Endothelial cell of umbilical vein (primary cell): ENCODE data around the gene LRCH1. TPM values are rescaled to one million over a fixed set of nuclear protein-coding genes. Genes with fewer than 3 reads are reported as not detected.

ENCODE experiments used
- BruUV-seq: library from RNA; stranded (reverse); fragments of 400-500 nt; replicated peaks from 2 replicates; lab custom pipeline; 2021; lab: Mats Ljungman, UMichigan
- CTCF ChIA-PET: fragments of 300-600, 350-600 bp; sonication (Branson Sonifier 250); formaldehyde crosslinking; loops from one replicate; lab custom pipeline; 2021; ENCODE audit warnings: antibody characterized with exemption, inconsistent platforms; lab: Charles Lee
- POLR2A ChIA-PET: fragments of 300-600, 350-600 bp; sonication (Branson Sonifier 250); formaldehyde crosslinking; loops from one replicate; lab custom pipeline; 2021; ENCODE audit warnings: antibody characterized with exemption, inconsistent platforms; lab: Charles Lee
- DNase-seq: peaks from one replicate; pipeline ENCODE4 v3.0.0-alpha.2; 2011; ENCODE audit warnings: low read depth, low spot score
- FAIRE-seq: peaks from 2 replicates; lab custom pipeline; 2011; peaks lifted over from hg19 to GRCh38; lab: Jason Lieb, UNC
- H2AFZ ChIP-seq: 2 replicates; pipeline ENCODE4 v1.6.0; 2012; ENCODE audit warnings: low read depth, low read length, control low read depth, inconsistent platforms
- H3K27ac ChIP-seq: 2 replicates; pipeline ENCODE4 v1.5.1; 2011; ENCODE audit warnings: low read depth, mild to moderate bottlenecking, control low read depth, low read length, moderate library complexity; ENCODE audit not compliant: insufficient read depth
- H3K27me3 ChIP-seq, 2 experiments: 2 replicates each; pipeline versions ENCODE4 v1.6.0 to v1.6.1; 2011; ENCODE audit warnings: low read length in 2 of 2, mixed read lengths in 1 of 2; ENCODE audit not compliant: control insufficient read depth in 2 of 2, insufficient read depth in 2 of 2
- H3K36me3 ChIP-seq, 2 experiments: 2 replicates in 1 of 2; 3 replicates in 1 of 2; pipeline ENCODE4 v1.5.1; 2011; ENCODE audit warnings: low read length in 2 of 2, mild to moderate bottlenecking in 1 of 2, moderate library complexity in 1 of 2; ENCODE audit not compliant: control insufficient read depth in 2 of 2, insufficient read depth in 2 of 2; ENCODE audit errors: extremely low read depth in 1 of 2
- H3K4me1 ChIP-seq: 3 replicates; pipeline ENCODE4 v1.5.1; 2011; ENCODE audit warnings: mild to moderate bottlenecking, low read length; ENCODE audit not compliant: control insufficient read depth, insufficient read depth; ENCODE audit errors: extremely low read depth
- H3K4me2 ChIP-seq: 2 replicates; pipeline ENCODE4 v1.6.1; 2011; ENCODE audit warnings: low read length, control low read depth, mixed read lengths; ENCODE audit not compliant: insufficient read depth
- H3K4me3 ChIP-seq, 3 experiments: fragments of 200-600 bp in 1 of 3; sonication (generic), shearing (Covaris generic) in 1 of 3; replicated peaks in 1 of 3; 2 replicates each; pipeline ENCODE4 v1.5.1; 2011 to 2016; ENCODE audit warnings: control low read depth in 3 of 3, low read length in 3 of 3, mild to moderate bottlenecking in 2 of 3, inconsistent platforms in 1 of 3, low read depth in 1 of 3, moderate library complexity in 1 of 3; ENCODE audit not compliant: insufficient read depth in 1 of 3
- H3K79me2 ChIP-seq: 2 replicates; pipeline ENCODE4 v1.6.0; 2012; ENCODE audit warnings: low read length, inconsistent platforms; ENCODE audit not compliant: control insufficient read depth, insufficient read depth
- H3K9ac ChIP-seq: replicated peaks from 2 replicates; pipeline ENCODE3; 2011; ENCODE audit warnings: low read length, control low read depth; ENCODE audit not compliant: insufficient read depth; ENCODE audit errors: extremely low read depth
- H3K9me1 ChIP-seq: replicated peaks from 3 replicates; pipeline ENCODE4 v1.6.0; 2011; ENCODE audit warnings: mild to moderate bottlenecking, low read length; ENCODE audit not compliant: control insufficient read depth, insufficient read depth; ENCODE audit errors: extremely low read depth
- H3K9me3 ChIP-seq: replicated peaks from 2 replicates; pipeline ENCODE4 v1.5.1; 2012; ENCODE audit warnings: low read length, inconsistent platforms; ENCODE audit not compliant: control insufficient read depth, insufficient read depth
- H4K20me1 ChIP-seq: replicated peaks from 2 replicates; pipeline ENCODE3; 2011; ENCODE audit warnings: mild to moderate bottlenecking, low read length; ENCODE audit not compliant: control insufficient read depth, insufficient read depth; ENCODE audit errors: extremely low read depth
- CTCF ChIP-seq, 2 donors: IDR thresholded peaks; 1 replicate in 1 of 2; 2 replicates in 1 of 2; pipeline ENCODE4 v1.5.1; 2011; ENCODE audit warnings: low read length in 2 of 2, mild to moderate bottlenecking in 2 of 2, moderate library complexity in 2 of 2, control low read depth in 1 of 2, inconsistent platforms in 1 of 2, low read depth in 1 of 2; ENCODE audit not compliant: insufficient read depth in 1 of 2; ENCODE audit errors: extremely low read depth in 1 of 2
- EZH2 ChIP-seq: IDR thresholded peaks from 2 replicates; pipeline ENCODE4 v1.6.1; 2012; ENCODE audit warnings: borderline replicate concordance, low read depth, mild to moderate bottlenecking, moderate library complexity, low read length, inconsistent platforms; ENCODE audit not compliant: severe bottlenecking
- MAX ChIP-seq: IDR thresholded peaks from 2 replicates; pipeline ENCODE4 v1.6.1; 2011; ENCODE audit not compliant: insufficient read depth, insufficient read length
- POLR2AphosphoS5 ChIP-seq: IDR thresholded peaks from 2 replicates; pipeline ENCODE4 v1.6.1; 2012; ENCODE audit warnings: low read depth, mild to moderate bottlenecking, control low read depth, low read length, moderate library complexity; ENCODE audit not compliant: insufficient read depth
- dilution Hi-C: fragments of 300-500 bp; cut with MboI; formaldehyde crosslinking; loops from one replicate; pipeline ENCODE4 v1.15.0; 2019; ENCODE audit warnings: low sequenced_read_pairs; ENCODE audit not compliant: extremely low pct_ligation_motif_present
- intact Hi-C: fragments of 100-400 bp; cut with micrococcal nuclease; formaldehyde crosslinking; loops from one replicate; pipeline ENCODE4 v1.10.0; 2022
- polyA plus RNA-seq, 4 experiments: library from polyadenylated mRNA; depleted of rRNA in 3 of 4; stranded (reverse) in 3 of 4; unstranded in 1 of 4; fragments of >200 nt; gene quantifications; 2 replicates each; pipeline versions ENCODE4 v1.2.1 to v1.2.3, GENCODE V29; 2011 to 2012; ENCODE audit warnings: missing spikeins in 1 of 4
- total RNA-seq: library from RNA; stranded (reverse); gene quantifications from 2 replicates; pipeline ENCODE4 v1.2.3, GENCODE V29; 2021

The LRCH1 gene
- total and polyA plus RNA-seq, 2 donors (not counting 3 experiments of a cell fraction or from before 2014, with no cell fraction given) = 5.4 to 16.5 TPM

- no TSS peak for BruUV-seq
- no peak for FAIRE-seq
- intact Hi-C loops = loop anchor here (2.0 to 10.0 kb wide), 3 partner anchors 51 to 555 kb away; no protein-coding TSS in a partner anchor
Observed at GRCh38 chr13:46720189-46720588, 167.2 kb downstream of the LRCH1 start.

More at GRCh38 chr13:46720189-46720588, 167.2 kb downstream of the LRCH1 start:
- H3K79me2 ChIP-seq = no peaks in the 10 kb centered on the region
- DNase-seq = no peak
- H3K4me2 ChIP-seq = no peak overlapping the region
- peaks cover 12% of the 10 kb centered on the region for H3K4me1 ChIP-seq
- ChIA-PET POLR2A (no interaction called here), CTCF (interaction anchor here (0.8 to 8.9 kb wide), 14 partner anchors 10 to 595 kb away, joined by 3 to 204 read pairs (median 6); partner anchors contain the start of gene LRCH1)
- H3K9me1 ChIP-seq = no peaks in the 10 kb centered on the region
- no peak overlapping the region for H3K9ac ChIP-seq
- TF ChIP-seq CTCF (IDR thresholded peaks at IDR 0.05; ENCODE audit: extremely low read depth in 1 of 2, insufficient read depth in 1 of 2, low read depth in 1 of 2, low read length in 2 of 2) (no peak), POLR2AphosphoS5 (no peak), MAX (no peak), EZH2 (no peak)
- H3K36me3 ChIP-seq = peaks cover 5 to 6% of the 10 kb centered on the region in 2 experiments
- no peaks in the 10 kb centered on the region for H3K9me3 ChIP-seq
- H3K27me3 ChIP-seq = peaks cover 0 to 10% of the 10 kb centered on the region in 2 experiments
- dilution Hi-C loops = no loop called here
- no peaks in the 10 kb centered on the region for H4K20me1 ChIP-seq
- no peak overlapping the region for H2AFZ ChIP-seq
- no peak overlapping the region for H3K27ac ChIP-seq
- H3K4me3 ChIP-seq = no peak overlapping the region
